Measurements from ENCODE around the gene RPE65. TPM values are rescaled to one million over a fixed set of nuclear protein-coding genes. Genes with fewer than 3 reads are reported as not detected.
"Not testable (repeated sequence)": the region's sequence is repeated elsewhere in the genome, so short reads cannot be mapped to it uniquely, and the experiment has no call there.

RPE65 gene
- total and polyA plus RNA-seq, 7 donors, result 0.01 TPM; not detected in 6

DNA sequence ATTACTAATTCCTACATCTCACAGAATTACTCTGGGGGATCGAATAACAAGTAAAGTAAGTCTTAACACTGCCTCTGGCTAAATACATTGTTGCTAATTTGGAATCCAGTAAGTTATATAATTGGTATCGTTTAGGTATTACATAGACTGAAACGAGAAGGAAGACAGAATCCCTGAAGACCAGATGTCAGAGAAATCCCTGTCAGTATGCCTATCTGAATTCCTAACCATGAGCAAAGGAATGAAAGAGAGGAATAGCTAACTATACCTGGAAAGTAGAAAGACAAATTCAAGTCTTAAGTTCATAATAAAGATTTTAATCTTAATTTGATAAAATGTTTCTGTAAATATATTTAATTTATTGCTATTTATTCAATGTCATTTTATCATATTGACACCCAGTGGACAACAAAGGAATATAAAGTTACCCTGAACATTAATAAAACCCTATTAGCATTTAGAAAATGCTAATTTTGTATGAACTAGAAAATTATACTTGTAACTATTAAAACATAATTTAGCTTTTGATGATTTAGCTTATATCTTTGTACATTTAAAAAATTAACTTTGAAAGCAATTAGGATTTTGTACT, 35.8 kb upstream of the RPE65 start:
- H3K4me1 ChIP-seq, result no peaks in the 10 kb centered on the region
- TF ChIP-seq CTCF (IDR thresholded peaks at IDR 0.05) (no peak), EP300 (IDR thresholded peaks at IDR 0.05) (no peak)
- intact Hi-C loops (cut with DNase I), result no loop called here
- H3K27me3 ChIP-seq, result no peaks in the 10 kb centered on the region
- no peak overlapping the region for H3K27ac ChIP-seq
- H3K36me3 ChIP-seq, result no peaks in the 10 kb centered on the region
- DNase-seq, result no peak
- no peak overlapping the region for H3K4me3 ChIP-seq
- peaks cover 0 to 1% (median 0%) of the 10 kb centered on the region in 4 donors for H3K9me3 ChIP-seq
- 58 to 81% methylated on average over 3 of the region's 3 CpGs for WGBS, 2 donors

- Histone ChIP-seq H3K27ac (no peak overlapping the region), H3K36me3 (no peaks in the 10 kb centered on the region), H3K4me3 (no peak overlapping the region), H3K4me1 (no peaks in the 10 kb centered on the region), H3K9me3 (no peaks in the 10 kb centered on the region), H3K27me3 (no peaks in the 10 kb centered on the region)
- DNase-seq, result no peak
- 44 to 87% methylated on average over 1 of the region's 1 CpG for WGBS, 2 donors
- intact Hi-C loops (cut with DNase I), result no loop called here
- TF ChIP-seq CTCF (IDR thresholded peaks at IDR 0.05), result no peak
- TF ChIP-seq POLR2AphosphoS5 (IDR thresholded peaks at IDR 0.05), result no peak
- TF ChIP-seq EP300 (IDR thresholded peaks at IDR 0.05), result no peak
- no peak for TF ChIP-seq POLR2A (IDR thresholded peaks at IDR 0.05)
These were observed 34.9 kb upstream of the RPE65 start for GRCh38 chr1:68484618-68485017.

DNA sequence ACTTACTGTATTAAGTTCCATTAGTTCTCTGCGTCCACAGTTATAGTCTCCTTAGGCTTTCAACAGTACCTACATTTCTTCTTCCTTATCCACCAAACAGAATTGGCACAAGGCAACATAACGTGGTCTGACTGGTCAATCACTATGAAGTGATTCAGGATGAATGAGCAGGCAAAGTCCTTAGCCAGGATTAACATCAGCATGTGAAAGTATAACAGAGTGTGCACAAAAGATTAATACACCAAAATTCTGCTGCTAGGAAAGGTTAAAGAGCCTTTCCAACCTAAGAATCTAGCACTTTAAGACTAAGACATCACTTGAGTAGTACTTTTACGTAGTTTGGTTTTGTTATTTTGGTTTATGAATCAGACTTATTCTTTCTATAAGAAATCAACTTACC, 31.3 kb upstream of the RPE65 start:
- WGBS, 2 donors, result 93 to 95% methylated on average over 3 of the region's 3 CpGs
- TF ChIP-seq POLR2AphosphoS5 (IDR thresholded peaks at IDR 0.05), result no peak
- no peak for TF ChIP-seq CTCF (IDR thresholded peaks at IDR 0.05)
- H3K4me3 ChIP-seq, result no peak overlapping the region

GRCh38 chr1:68479501-68479900, 29.7 kb upstream of the RPE65 start:
- 98 to 100% methylated on average over 2 of the region's 2 CpGs for WGBS, 2 donors
- no peak for TF ChIP-seq CTCF (IDR thresholded peaks at IDR 0.05)
- TF ChIP-seq EP300 (IDR thresholded peaks at IDR 0.05), result no peak
- TF ChIP-seq POLR2A (IDR thresholded peaks at IDR 0.05), result no peak
- TF ChIP-seq POLR2AphosphoS5 (IDR thresholded peaks at IDR 0.05), result no peak
- intact Hi-C loops (cut with DNase I), result no loop called here
- Histone ChIP-seq H3K36me3 (no peaks in the 10 kb centered on the region), H3K27ac (no peak overlapping the region), H3K4me3 (no peak overlapping the region), H3K4me1 (no peaks in the 10 kb centered on the region), H3K9me3 (no peaks in the 10 kb centered on the region), H3K27me3 (no peaks in the 10 kb centered on the region)
- DNase-seq, result no peak

More for the DNA sequence above, 31.3 kb upstream of the RPE65 start:
- intact Hi-C loops (cut with DNase I), result no loop called here
- no peaks in the 10 kb centered on the region for H3K36me3 ChIP-seq
- H3K9me3 ChIP-seq, result no peaks in the 10 kb centered on the region
- H3K27me3 ChIP-seq, result no peaks in the 10 kb centered on the region
- no peaks in the 10 kb centered on the region for H3K4me1 ChIP-seq
- DNase-seq, result no peak
- no peak overlapping the region for H3K27ac ChIP-seq

- Histone ChIP-seq H3K27me3 (no peaks in the 10 kb centered on the region), H3K4me1 (no peaks in the 10 kb centered on the region), H3K27ac (no peak overlapping the region), H3K36me3 (no peaks in the 10 kb centered on the region), H3K9me3 (no peaks in the 10 kb centered on the region), H3K4me3 (no peak overlapping the region)
- TF ChIP-seq POLR2AphosphoS5 (IDR thresholded peaks at IDR 0.05) (no peak), CTCF (IDR thresholded peaks at IDR 0.05) (no peak), POLR2A (IDR thresholded peaks at IDR 0.05) (no peak), EP300 (IDR thresholded peaks at IDR 0.05) (no peak)
- WGBS, 2 donors, result 94 to 95% methylated on average over 2 of the region's 2 CpGs
- intact Hi-C loops (cut with DNase I), result no loop called here
- DNase-seq, result no peak
These were observed 28.9 kb upstream of the RPE65 start for GRCh38 chr1:68478662-68479061.

- WGBS, 2 donors, result 93% methylated on average over 2 of the region's 2 CpGs
- H3K36me3 ChIP-seq; intact Hi-C loops (cut with DNase I); H3K9me3 ChIP-seq; H3K27ac ChIP-seq; H3K4me1 ChIP-seq; H3K4me3 ChIP-seq; DNase-seq; H3K27me3 ChIP-seq: not testable (repeated sequence)
These were observed 26.9 kb upstream of the RPE65 start for GRCh38 chr1:68476626-68477025.

All from sigmoid colon (tissue), 7 donors.